Left cardiac atrium (tissue), 4 donors: Measurements from ENCODE around the gene INHBC. TPM values are rescaled to one million over a fixed set of nuclear protein-coding genes. Genes with fewer than 3 reads are reported as not detected.
"Not testable (repeated sequence)": the region's sequence is repeated elsewhere in the genome, so short reads cannot be mapped to it uniquely, and the experiment has no call there.

Experiments
- ATAC-seq, 2 donors: fragments of 200-7000 bp; cut with Tn5 transposase; one replicate each; pipeline ENCODE4 v1.9.1; 2020; ENCODE audit warnings: mild to moderate bottlenecking in 2 of 2, moderate library complexity in 2 of 2
- DNase-seq: peaks from one replicate; pipeline ENCODE4 v3.0.0-alpha.2; 2020
- intact Hi-C, 2 donors: fragments of 100-400 bp; cut with DNase I; formaldehyde crosslinking; loops; one replicate each; pipeline versions ENCODE4 v1.14.1 to v1.15.1; 2022 to 2023
- total RNA-seq, 2 donors: library from RNA; stranded (reverse); fragmentation: NEBNext Ultra II Directional; extraction: Animal tissue kit (Norgen Biotek cat#: 25700); gene quantifications; one replicate each; pipeline ENCODE4 v1.2.1, GENCODE V29; 2021
- donor health status: DM: no; HTN: yes; CAD: no.
- donor health status: DM: no; HTN: yes; CAD: no; lungs with severe emphysema.
- donor health status: DM: yes; HTN: yes; CAD: no.
- donor health status: Dilated cardiomyopathy.

INHBC gene
- total RNA-seq, 2 donors from 2014 or later = not detected

- intact Hi-C loops = no loop called here
- ATAC-seq (peak; percentile 4 to 13), DNase-seq (no peak)
Observed at GRCh38 chr12:57476162-57476992, 41.8 kb downstream of the INHBC start.

GRCh38 chr12:57476993-57477709, 42.6 kb downstream of the INHBC start:
- intact Hi-C loops = no loop called here
- DNase-seq (no peak), ATAC-seq (no peak)

DNA sequence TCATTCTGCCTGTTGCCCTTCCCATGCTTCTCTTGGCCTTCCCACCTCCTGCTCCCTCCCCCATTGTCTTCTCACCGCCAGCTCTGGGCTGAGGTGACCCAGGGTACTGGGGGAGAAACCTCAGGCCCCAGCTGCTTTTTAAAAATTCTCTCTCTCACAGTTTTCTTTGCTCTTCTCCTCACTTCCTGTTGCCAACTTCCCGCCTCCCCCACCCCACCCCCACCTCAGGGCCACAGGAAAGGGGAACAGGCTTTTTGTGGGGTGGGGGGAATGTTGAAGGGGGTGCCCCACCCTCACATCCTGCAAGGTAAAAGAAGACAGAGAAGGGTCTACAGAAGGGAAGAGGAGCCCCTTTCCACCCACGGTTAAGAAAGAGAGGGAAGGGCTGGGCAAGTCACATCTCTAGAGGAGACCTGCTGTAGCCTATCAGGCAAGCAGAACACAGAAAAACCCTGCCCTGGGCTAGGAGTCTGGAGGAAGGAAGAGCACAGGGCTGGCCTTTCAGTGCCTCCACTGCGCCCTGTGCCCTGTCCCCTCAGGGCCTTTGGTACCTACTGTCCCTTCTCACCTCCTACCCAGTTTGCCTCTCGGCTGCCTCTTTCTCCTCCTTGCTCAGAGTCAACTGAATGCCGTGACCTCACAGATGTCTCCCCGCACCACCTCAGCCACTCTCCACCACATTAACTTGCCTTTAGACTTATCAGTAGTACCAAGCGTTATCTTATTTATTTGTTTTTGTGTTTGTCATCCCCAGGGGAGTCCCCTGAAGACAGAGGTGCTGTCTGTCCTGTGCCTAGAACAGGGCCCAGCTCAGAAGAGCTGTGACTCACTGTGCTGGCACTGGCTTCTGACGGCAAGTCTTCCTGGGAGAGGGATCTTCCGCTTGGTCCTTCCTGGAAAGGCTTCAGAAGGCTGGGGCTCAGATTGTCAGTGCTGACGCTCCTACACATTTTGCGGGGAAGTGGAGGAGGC, 43.4 kb downstream of the INHBC start:
- ATAC-seq (peak; percentile 16 to 56), DNase-seq (no peak)
- intact Hi-C loops = no loop called here

DNA sequence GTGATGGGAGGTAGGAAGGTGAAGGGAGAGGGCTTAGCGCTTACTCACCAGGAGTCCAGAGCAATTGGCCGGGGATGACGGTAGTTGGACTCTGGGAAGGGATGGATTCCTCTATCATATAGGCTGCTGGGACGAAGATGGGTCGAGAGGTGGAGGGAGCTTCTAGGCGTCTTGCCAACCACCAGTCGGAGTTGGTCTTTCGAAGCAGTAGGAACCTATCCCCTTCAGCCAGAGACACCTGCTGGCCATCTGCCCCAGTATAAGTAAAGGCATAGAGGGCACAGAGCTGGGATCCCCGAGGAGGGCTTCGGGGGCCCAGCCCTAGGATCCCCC, 44.4 kb downstream of the INHBC start:
- ATAC-seq (no peak), DNase-seq (no peak)
- intact Hi-C loops = no loop called here

DNA sequence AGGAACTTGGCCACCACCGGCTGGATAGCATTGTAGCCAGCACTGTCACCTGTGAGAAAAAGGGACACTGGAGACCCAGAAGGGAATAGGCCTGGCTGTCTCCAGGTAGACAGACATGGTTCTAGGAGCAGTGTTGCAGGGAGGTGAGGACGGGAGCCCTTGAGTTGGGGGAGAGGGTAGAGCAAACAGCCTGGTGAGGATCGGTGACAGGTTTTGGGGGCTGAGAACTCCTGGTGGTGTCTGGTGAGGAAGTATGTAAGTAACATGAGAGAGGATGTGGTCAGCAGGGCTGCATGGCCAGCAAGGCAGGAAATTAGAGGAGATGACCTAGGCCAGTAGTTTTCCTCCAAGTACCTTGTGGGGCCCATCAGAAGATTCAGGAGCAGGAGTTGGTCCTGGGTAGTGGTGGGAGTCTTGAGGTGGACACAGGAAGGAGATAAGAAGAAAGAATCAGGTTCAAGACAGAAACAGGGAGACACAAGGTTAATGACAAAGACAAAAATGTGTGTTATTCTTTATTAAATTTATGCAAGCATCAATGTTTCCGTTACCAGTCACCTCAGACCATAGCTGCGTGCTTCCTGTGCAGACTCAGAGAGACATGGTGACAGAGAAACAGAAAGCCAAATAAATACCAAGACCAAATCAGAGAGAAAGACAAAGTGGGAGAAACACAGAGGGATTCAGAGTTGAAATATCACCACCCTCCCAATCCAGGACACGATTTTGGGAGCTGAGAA, 45.0 kb downstream of the INHBC start, which contains the start of gene ARHGAP9:
ARHGAP9 (minus strand) TSS at position 491 of the 740 bp plus-strand sequence; CDS start at position 31, 460 bp downstream.
- no peak for DNase-seq
- intact Hi-C loops = no loop called here

GRCh38 chr12:57481671-57482070, 47.1 kb downstream of the INHBC start:
- intact Hi-C loops = no loop called here
- ATAC-seq (no peak), DNase-seq (no peak)

More for the DNA sequence above, 45.0 kb downstream of the INHBC start, which contains the start of gene ARHGAP9:
- ATAC-seq = peak in 1 of 2 donors; percentile 31

DNA sequence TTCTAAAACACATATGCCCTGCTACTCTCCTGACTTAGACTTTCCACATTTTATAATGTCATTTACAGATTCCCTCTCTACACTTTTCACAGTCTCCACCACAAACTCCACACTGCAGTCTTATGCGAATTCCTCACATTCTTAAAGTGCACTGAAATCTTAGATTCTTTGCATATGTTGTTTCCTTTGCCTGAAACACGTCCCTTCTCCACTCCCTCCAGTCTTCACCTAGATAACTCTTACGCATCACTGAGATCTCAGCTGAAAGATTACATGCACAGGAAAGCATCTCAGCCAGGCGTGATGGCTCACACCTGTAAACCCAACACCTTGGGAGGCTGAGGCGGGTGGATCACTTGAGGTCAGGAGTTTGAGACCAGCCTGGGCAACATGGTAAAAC, 48.9 kb downstream of the INHBC start:
- DNase-seq (no peak), ATAC-seq (no peak)
- intact Hi-C loops = no loop called here

DNA sequence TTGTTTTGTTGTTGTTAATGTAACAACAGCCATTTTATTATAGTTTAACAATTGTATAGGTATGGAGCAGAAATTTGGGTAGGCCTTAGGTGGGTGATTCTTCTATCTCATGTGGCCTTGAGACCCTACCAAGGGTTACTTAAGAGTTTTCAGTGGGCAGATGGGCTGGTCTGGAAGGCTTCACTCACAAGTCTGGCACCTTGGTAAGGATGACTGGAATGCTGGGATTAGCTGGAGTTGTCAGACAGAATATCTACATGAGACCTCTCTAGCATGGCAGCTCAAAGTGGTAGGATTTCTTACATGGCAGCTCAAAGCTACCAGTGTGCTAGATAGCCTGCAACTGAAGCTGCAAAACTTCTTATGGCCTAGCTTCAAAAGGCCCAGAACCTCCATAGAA, 51.1 kb downstream of the INHBC start:
- DNase-seq (no peak), ATAC-seq (no peak)
- intact Hi-C loops = no loop called here

- intact Hi-C loops = no loop called here
- DNase-seq (no peak), ATAC-seq (no peak)
Observed at GRCh38 chr12:57487055-57487596, 52.5 kb downstream of the INHBC start.

- ATAC-seq (peak; percentile 98 to 99), DNase-seq (peak; percentile 97)
- intact Hi-C loops = no loop called here
Observed at GRCh38 chr12:57487597-57488401, 53.2 kb downstream of the INHBC start, which contains the start of gene MARS1. Gene MARS1 (plus strand): TSS chr12:57488068. CDS start chr12:57488091, 23 bp downstream.

DNA sequence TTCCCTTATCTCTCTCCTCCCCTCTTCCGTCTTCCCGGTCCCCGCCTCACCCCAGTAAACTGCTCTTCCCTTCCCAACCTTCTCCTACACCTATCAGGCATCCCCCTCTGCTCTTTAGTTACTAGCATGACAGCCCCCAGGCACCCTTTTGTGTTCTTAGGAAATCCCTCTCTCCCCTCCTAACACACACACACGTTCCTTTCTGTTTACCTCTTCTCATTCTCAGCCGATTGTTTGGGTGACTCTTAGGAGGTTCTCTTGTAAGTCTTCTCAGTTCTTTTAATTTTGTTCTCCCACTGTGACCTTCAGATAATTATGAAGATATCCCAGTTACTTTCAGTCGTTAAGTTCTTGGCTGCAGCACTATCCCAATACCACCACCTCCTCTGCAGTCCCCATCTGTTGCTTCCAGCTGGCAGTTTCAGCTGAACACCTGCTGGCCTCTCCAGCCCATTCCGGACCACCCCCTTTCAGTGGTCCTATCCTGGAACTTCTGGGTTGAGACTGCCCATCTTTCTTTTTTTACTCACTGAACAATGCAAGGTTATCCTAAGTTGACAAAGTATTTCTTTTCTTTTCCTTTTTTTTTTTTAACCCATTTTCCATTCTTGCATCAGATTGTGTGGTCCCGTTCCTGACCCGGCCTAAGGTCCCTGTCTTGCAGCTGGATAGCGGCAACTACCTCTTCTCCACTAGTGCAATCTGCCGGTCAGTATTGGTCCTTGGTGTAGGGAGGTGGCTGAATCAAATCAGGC, 54.0 kb downstream of the INHBC start:
- DNase-seq (no peak), ATAC-seq (peak in 1 of 2 donors; percentile 28)
- intact Hi-C loops = no loop called here

- intact Hi-C loops = no loop called here
- no peak for ATAC-seq
- DNase-seq = no peak
Observed at GRCh38 chr12:57489157-57489641, 54.6 kb downstream of the INHBC start.

GRCh38 chr12:57490126-57490525, 55.5 kb downstream of the INHBC start:
- DNase-seq (no peak), ATAC-seq (no peak)

DNA sequence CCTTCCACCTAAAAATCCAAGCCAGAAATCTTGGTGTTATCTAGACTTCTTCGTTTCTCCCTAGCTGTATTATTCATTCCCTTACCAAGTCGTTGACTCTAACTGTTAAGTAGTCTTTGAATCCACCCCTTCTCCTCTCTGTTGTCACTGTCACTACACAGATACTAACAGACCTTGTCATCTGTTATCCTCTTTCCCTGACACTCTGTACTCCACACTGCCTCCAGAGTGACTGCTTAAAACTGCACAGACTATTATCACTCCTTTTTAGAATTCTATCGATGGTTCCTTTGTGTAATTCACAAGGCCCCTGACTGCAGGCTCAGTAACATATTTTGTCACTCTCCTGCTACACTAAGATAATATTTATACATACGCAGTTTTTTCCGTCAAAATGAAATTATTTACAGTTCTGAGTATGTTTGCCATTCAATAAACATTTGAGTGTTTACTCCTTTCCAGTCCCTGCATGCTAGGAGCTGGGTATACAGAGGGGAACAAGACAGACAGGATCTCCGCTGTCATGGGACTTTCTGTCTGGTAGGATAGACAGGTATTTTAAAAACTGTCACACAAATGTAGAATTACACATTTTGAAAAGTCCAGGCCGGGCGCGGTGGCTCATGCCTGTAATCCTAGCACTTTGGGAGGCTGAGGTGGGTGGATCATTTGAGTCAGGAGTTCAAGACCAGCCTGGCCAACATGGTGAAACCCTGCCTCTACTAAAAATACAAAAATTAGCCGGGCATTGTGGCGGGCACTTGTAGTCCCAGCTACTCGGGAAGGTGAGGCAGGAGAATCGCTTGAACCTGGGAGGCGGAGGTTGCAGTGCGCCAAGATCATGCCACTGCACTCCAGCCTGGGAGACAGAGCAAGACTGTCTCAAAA, 57.1 kb downstream of the INHBC start:
- intact Hi-C loops = no loop called here
- no peak for DNase-seq
- ATAC-seq = no peak

More at GRCh38 chr12:57490126-57490525, 55.5 kb downstream of the INHBC start:
- intact Hi-C loops = no loop called here

- intact Hi-C loops, DNase-seq, ATAC-seq: not testable (repeated sequence)
Observed at GRCh38 chr12:57495051-57495701, 60.6 kb downstream of the INHBC start.
